A204.1 (cell line): ENCODE measurements around the gene DHX38.

Source experiments
- FAIRE-seq: peaks from 2 replicates; lab custom pipeline; 2012; peaks lifted over from hg19 to GRCh38; lab: Jason Lieb, UNC

DHX38 gene

GRCh38 chr16:72123426-72123825, 29.8 kb downstream of the DHX38 start:
- no peak for FAIRE-seq

DNA sequence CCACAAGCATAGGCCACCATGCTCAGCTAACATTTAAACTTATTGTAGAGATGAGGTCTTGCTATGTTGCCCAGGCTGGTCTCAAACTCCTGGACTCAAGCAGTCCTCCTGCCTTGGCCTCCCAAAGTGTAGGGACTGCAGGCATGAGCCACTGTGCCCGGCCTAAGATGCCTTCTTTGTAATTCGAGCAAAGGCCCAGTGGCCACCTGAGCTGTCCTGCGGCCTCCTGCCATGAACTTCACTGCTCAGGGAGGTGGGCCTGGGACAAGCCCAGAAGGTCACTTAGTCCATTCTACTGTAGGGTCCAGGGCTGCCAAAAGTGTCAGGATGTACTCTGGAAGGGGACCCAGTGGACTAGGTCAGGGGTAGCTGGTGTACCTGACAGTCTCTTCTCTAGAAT, 30.5 kb downstream of the DHX38 start:
- no peak for FAIRE-seq

- FAIRE-seq, result no peak
Measured at GRCh38 chr16:72124761-72125634, 31.4 kb downstream of the DHX38 start.

- no peak for FAIRE-seq
Measured at GRCh38 chr16:72125635-72126428, 32.2 kb downstream of the DHX38 start.

DNA sequence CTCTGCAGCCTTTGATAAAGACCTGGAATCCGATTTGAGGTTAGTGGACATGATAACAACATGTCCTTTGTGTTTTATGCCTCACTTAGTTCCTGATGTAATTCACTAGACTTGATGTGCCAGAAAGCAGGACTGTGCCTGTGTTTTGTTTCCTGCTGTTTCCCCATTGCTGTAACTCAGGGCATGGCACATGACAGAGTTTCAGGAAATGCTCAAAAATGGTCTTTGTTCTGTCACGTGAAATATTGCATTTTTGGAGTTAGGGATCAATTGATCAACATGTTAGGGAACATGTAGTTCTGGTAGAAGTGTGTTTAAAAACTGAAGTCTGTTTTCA, 32.8 kb downstream of the DHX38 start:
- no peak for FAIRE-seq

- no peak for FAIRE-seq
Measured at GRCh38 chr16:72128701-72129100, 35.1 kb downstream of the DHX38 start.

GRCh38 chr16:72129976-72130656, 36.5 kb downstream of the DHX38 start:
- no peak for FAIRE-seq

GRCh38 chr16:72131036-72131435, 37.4 kb downstream of the DHX38 start:
- FAIRE-seq, result no peak

- FAIRE-seq, result no peak
Measured at GRCh38 chr16:72132726-72133125, 39.1 kb downstream of the DHX38 start.

DNA sequence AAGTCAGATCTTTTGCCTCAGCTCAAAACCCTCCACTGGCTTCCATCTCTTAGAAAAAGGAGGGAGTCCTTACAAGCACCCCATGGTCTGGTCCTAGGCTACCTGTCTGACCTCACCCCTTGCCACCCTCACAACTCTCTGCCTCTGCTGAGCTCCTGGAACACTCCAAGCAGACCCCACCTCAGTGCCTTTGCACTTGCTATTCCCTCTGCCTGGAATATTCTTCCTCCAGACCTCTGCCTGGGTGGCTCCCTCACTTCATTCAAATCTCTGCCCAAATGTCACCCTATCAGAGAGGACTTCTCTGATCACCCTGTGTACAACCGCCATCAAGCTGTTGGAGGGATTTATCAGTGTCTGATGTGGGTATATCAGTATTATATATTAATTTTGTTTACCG, 40.9 kb downstream of the DHX38 start:
- no peak for FAIRE-seq

- no peak for FAIRE-seq
Measured at GRCh38 chr16:72137380-72138063, 43.9 kb downstream of the DHX38 start.

DNA sequence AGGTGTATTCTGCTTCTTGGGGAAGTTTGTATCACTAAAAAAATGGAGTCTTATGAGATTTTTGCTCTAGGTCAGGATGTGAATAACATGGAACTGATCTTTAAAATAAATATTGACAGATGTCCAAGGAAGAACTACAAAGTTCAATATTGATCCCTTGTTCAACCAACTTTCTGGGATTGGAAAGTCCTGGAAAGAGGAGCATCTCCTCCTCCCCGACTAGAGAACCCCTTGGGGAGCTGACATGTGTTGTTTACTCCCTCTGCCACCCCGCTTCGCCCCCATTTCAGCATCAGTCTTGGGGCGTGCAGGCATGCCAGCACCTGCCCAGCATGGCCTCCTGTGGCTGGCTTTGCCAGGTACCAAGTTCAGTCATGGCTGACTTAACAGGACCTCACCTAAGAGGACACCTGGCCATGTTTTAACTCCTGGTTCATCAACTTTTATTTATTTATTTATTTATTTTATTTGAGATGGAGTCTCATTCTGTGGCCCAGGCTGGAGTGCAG, 44.5 kb downstream of the DHX38 start:
- no peak for FAIRE-seq

DNA sequence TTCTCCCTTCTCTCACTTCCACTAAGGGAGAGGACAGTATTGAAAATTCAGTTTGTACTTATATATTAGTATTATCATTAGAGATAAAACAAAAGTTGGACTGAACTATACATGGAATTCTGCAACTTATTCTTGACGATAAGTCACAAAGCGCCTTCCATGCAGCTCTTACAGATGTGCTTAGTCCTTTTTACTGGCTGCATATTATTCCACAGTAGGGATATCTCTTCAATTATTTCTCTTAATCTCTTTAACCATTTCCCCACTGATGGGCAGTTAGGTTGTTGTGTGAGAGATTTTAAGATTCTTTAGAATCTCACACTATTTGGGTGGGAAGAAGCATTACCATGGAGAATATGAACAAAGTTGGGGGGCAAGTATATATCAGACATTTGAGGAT, 46.3 kb downstream of the DHX38 start:
- no peak for FAIRE-seq

GRCh38 chr16:72142476-72142875, 48.8 kb downstream of the DHX38 start:
- no peak for FAIRE-seq

DNA sequence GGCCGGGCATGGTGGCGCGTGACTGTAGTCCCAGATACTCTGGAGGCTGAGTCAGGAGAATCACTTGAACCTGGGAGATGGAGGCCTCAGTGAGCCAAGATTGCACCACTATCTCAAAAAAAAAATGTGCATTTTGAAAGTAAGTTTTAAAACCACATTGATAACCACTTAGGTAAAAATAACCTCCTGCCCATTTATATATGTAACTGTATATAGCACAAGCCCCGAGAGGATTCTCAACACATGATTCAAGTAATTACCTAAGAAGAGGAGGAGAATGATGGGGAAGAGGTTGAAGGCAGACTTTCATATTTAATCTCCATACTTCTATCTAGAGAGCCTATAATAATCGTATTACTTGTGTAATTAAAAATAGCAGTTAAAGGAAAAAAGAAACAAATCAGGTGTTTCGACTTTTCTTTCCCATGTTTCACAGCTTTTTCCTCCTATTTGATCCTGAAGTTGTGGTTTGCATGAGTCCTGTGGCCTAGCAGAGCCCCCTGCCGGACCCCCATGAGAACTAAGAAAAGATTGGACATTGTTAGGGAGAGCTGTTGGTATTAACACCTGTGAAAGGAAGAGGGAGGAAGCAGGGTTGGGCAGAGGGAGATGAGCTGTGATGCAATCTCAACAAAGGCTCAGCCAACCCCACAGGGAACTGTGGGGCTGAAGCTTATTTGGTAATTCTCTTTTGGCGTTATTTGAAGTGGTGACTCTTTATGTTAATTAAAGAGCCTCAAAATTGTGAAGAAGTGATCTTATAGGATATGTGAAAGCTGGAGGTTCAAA, 56.2 kb downstream of the DHX38 start:
- FAIRE-seq, result no peak

GRCh38 chr16:72159386-72159785, 65.7 kb downstream of the DHX38 start:
- no peak for FAIRE-seq

DNA sequence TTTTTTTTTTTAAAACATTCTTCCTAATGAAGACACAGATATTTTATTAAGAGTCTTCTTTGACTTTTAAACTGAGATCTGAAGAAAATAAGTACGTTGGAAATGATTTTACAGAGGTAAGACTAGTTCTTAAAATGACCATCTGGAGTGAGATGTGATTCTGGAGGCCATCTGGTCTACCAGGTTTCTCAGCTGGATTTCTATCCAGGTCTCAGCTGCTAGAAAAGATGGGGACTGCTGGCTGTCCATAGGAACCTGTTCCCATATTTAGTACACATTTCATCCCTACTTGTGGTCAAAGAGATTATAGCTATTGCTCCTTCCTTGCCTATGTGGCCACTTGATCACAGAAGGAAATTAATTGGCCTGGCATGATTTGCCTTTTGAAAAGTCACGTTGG, 66.2 kb downstream of the DHX38 start:
- FAIRE-seq, result no peak

GRCh38 chr16:72162105-72162692, 68.6 kb downstream of the DHX38 start:
- no peak for FAIRE-seq
